SK-N-SH (cell line): ENCODE results near the gene TIMD4.

Source experiments
- CTCF ChIP-seq: fragments of 200-600 bp; sonication (generic); IDR thresholded peaks from 2 replicates; pipeline ENCODE4 v1.6.1; 2017; ENCODE audit warnings: antibody characterized with exemption, mild to moderate bottlenecking, moderate library complexity
- MXI1 ChIP-seq: IDR thresholded peaks from 2 replicates; pipeline ENCODE4 v1.6.1; 2012; ENCODE audit warnings: mild to moderate bottlenecking, low read depth, low read length, improper control_type of control experiment
- RAD21 ChIP-seq: IDR thresholded peaks from 2 replicates; pipeline ENCODE4 v1.6.1; 2012; ENCODE audit warnings: mild to moderate bottlenecking, low read length
- USF1 ChIP-seq: IDR thresholded peaks from 2 replicates; pipeline ENCODE4 v1.4.0; 2012; ENCODE audit warnings: low read depth, borderline replicate concordance

- TF ChIP-seq CTCF (no peak), RAD21 (no peak), MXI1 (no peak), USF1 (no peak)
These were observed 8.4 kb upstream of the TIMD4 start for GRCh38 chr5:156971415-156971814.
